Mesodermal cell (in vitro differentiated cells): ENCODE data around the gene CCDC28B.

Source experiments
- H3K27ac ChIP-seq: 2 replicates; pipeline ENCODE4 v1.7.0; 2013; ENCODE audit warnings: mild to moderate bottlenecking, low read depth, low read length, moderate library complexity; ENCODE audit not compliant: severe bottlenecking
- H3K36me3 ChIP-seq: 2 replicates; pipeline ENCODE4 v1.7.1; 2013; ENCODE audit warnings: mild to moderate bottlenecking, low read length, moderate library complexity; ENCODE audit not compliant: control insufficient read depth, insufficient read depth
- H3K4me1 ChIP-seq: one replicate; pipeline ENCODE4 v1.7.1; 2013; ENCODE audit warnings: mild to moderate bottlenecking, low read length; ENCODE audit not compliant: insufficient read depth, control insufficient read depth, poor library complexity, severe bottlenecking
- H3K4me3 ChIP-seq: 2 replicates; pipeline ENCODE4 v1.7.0; 2013; ENCODE audit warnings: low read length, control low read depth, mild to moderate bottlenecking; ENCODE audit not compliant: insufficient read depth, poor library complexity, severe bottlenecking; ENCODE audit errors: extremely low read depth
- H3K9me3 ChIP-seq: 2 replicates; pipeline ENCODE4 v1.7.1; 2013; ENCODE audit warnings: mild to moderate bottlenecking, low read length, moderate library complexity; ENCODE audit not compliant: control insufficient read depth
- WGBS, 2 experiments: methylation state at CpG; one replicate each; pipeline ENCODE4 v1.1.5; 2013; ENCODE audit warnings: missing lambda C conversion rate in 2 of 2; ENCODE audit not compliant: insufficient coverage in 2 of 2; 5-methylcytosine and 5-hydroxymethylcytosine counted together

Gene CCDC28B

DNA sequence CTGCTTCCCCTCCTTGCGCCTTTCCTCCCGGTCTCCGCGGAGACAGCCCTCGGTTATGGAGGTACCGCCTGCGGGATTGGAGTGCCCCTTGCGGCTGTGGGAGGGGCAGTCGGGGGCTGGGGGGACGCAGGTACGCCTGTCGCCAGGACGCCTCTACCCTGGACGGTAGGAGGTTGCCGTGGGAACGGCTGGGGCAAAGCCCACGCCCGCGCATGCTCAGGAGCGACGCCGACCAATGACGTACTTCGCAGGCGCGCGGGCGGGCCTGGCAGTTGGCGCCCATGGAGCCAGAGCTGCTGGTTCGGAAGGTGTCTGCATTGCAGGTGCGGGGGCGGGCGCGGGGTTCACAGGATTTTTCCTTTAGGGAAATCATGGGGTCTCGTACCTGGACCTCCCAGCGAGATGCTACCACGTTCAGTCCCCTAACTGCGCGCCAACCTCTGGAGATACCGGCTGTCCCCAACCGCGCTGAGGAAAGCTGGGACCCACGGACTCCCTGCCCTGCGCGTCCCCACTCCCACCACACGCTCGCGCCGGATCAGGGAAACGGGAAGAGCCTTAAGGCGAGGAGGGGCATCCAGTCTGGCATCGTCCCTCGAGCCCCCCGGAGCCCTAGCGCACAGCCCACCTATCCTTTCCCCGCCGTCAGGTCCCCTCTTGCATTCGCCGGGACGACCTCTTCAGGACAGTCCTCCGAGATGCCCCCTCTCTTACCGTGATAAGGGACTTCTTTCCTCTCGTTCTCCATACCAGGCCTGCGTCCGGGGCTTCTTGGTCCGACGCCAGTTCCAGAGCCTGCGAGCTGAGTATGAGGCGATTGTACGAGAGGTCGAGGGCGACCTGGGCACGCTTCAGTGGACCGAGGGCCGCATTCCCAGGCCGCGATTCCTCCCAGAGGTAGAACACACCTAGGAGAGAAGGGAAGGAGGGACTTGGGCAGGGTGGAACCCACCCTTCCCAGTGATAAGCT, 5.3 kb downstream of the CCDC28B start, which contains the start of gene IQCC:
IQCC (plus strand) TSS at position 271 of the 970 bp plus-strand sequence; CDS start at position 282, 11 bp downstream.
- H3K36me3 ChIP-seq: peaks cover 11% of the 10 kb centered on the region
- no peaks in the 10 kb centered on the region for H3K9me3 ChIP-seq
- H3K27ac ChIP-seq: peak within 1 kb of the TSS; percentile 23
- H3K4me3 ChIP-seq: peak within 1 kb of the TSS; percentile 68
- no peaks in the 10 kb centered on the region for H3K4me1 ChIP-seq
- WGBS, 2 experiments: 0 to 9% methylated on average over 54 to 67 of the region's 77 CpGs

DNA sequence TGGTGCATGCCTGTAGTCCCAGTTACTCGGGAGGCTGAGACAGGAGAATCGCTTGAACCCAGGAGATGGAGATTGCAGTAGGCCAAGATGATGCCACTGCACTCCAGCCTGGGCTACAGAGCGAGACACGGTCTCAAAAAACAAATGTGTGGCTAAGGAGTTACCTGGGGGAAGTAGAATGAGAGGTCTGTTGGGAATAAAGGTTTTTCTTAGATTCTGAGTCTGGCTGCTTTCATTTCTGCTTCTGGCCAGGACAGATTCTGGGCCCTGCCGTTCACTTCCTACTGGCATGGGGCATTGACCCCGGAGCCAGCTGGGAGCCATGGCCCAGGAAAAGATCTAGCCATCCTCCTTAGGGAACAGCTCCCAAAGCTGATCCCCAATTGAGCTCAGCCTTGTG, 8.1 kb downstream of the CCDC28B start:
- Histone ChIP-seq H3K9me3 (no peaks in the 10 kb centered on the region), H3K27ac (no peak overlapping the region), H3K4me3 (no peak overlapping the region), H3K36me3 (peaks cover 14% of the 10 kb centered on the region), H3K4me1 (no peaks in the 10 kb centered on the region)
- 95 to 99% methylated on average over 5 to 6 of the region's 6 CpGs for WGBS, 2 experiments

DNA sequence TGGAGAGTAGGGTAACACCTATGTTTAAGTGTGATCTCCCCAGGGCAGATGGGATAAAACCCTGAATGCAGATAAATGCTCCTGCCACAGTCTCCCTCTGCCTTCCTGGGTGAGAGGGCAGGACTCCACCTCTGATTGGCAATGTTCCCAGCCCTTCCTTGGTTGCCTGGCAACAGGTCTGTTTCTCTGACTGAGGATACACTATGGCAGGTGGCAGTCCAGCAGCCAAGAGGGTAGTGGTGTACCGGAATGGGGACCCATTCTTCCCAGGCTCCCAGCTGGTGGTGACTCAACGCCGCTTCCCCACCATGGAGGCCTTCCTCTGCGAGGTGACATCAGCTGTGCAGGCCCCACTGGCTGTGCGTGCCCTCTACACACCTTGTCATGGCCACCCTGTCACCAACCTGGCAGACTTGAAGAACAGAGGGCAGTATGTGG, 8.5 kb downstream of the CCDC28B start, which contains the start of gene DCDC2B:
DCDC2B (plus strand) TSS at position 199 of the 438 bp plus-strand sequence; CDS start at position 204, 5 bp downstream.
- Histone ChIP-seq H3K9me3 (no peaks in the 10 kb centered on the region), H3K27ac (no peak within 1 kb of the TSS), H3K4me3 (no peak within 1 kb of the TSS), H3K36me3 (peaks cover 17% of the 10 kb centered on the region), H3K4me1 (no peaks in the 10 kb centered on the region)
- 90 to 98% methylated on average over 4 to 5 of the region's 5 CpGs for WGBS, 2 experiments

DNA sequence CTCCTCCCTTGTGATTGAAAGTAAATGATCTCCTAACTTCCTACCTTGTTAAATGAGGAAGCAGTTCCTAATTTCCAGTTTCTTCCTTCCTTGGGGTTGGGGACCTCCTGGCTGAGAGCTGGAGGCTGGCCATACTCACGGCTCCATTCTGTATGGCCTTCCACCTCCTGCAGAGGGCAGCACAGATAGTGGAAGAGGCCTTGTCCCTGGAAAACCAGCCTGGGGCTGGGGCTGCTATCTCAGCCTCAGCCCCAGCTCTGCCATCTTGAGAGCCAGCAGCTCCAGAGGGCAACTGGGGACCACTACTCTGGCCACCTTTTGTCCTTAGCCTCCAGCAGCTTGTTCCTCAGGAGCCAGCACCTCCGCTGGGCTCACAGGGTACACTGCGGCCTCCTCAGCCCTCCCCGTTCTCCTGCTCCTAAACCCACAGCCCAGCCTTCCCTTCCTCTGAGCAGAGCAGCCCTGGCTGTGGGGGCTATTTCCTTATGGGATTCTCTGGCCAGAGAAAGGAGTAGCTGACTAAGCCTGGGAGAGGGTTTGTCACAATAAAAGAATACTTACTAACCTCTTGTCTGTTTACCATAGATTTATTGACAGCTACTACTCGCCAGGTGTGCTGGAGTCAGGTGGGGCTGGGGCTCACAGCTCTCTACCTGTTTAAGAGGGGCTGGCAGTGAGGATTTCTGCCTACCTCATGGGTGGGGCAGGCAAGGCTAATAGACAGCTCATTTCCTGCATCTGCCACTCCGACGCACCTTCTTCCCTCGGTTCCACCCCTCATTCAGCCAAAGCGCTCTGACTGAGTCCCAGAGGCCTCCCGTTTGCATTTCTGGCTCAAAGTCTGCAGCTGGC, 15.5 kb downstream of the CCDC28B start:
- 78 to 83% methylated on average over 6 of the region's 10 CpGs for WGBS, 2 experiments
- Histone ChIP-seq H3K4me1 (peaks cover 4% of the 10 kb centered on the region), H3K27ac (no peak overlapping the region), H3K4me3 (no peak overlapping the region), H3K36me3 (peaks cover 55% of the 10 kb centered on the region), H3K9me3 (no peaks in the 10 kb centered on the region)

DNA sequence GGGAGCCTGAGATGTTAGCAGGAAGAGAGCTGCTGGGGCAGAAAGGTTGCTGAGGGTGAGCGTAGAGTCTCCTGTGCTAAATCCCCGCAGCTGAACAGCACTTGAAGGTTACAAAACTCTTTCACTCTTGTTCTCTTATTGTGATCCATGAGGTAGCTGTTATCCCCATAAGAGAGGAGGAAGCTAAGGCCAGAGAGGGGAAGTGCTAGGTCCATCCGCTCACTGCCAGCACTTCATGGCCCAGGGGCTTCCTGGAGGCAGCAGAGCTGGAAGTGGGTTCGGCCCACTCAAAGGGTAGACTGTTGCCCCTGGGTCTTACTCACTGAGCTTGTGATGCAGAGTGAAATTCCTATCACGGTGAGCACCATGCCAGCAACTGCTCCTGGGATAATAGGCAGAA, 16.2 kb downstream of the CCDC28B start:
- Histone ChIP-seq H3K4me1 (peaks cover 7% of the 10 kb centered on the region), H3K36me3 (peaks cover 55% of the 10 kb centered on the region), H3K9me3 (no peaks in the 10 kb centered on the region), H3K4me3 (no peak overlapping the region), H3K27ac (no peak overlapping the region)
- 94 to 96% methylated on average over 3 to 4 of the region's 5 CpGs for WGBS, 2 experiments

DNA sequence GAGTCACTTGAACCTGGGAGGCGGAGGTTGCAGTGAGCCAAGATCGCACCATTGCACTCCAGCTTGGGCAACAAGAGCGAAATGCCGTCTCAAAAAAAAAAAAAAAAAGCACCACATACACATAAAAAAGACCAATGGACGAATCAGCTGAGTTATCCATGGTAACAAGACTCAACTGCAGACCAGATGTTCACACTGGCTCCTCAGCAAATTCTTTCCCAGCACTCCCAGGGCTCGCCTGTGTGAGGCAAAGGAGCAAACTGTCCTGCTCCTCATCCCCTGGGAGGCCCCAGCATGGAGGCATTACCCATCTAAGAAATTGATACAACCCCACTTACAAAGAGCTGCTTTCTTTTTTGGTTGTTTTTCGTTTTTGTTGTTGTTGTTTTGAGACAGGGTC, 18.6 kb downstream of the CCDC28B start:
- Histone ChIP-seq H3K27ac (no peak overlapping the region), H3K9me3 (no peaks in the 10 kb centered on the region), H3K36me3 (peaks cover 54% of the 10 kb centered on the region), H3K4me3 (no peak overlapping the region), H3K4me1 (peaks cover 14% of the 10 kb centered on the region)
- WGBS, 2 experiments: 93 to 95% methylated on average over 3 to 5 of the region's 7 CpGs

DNA sequence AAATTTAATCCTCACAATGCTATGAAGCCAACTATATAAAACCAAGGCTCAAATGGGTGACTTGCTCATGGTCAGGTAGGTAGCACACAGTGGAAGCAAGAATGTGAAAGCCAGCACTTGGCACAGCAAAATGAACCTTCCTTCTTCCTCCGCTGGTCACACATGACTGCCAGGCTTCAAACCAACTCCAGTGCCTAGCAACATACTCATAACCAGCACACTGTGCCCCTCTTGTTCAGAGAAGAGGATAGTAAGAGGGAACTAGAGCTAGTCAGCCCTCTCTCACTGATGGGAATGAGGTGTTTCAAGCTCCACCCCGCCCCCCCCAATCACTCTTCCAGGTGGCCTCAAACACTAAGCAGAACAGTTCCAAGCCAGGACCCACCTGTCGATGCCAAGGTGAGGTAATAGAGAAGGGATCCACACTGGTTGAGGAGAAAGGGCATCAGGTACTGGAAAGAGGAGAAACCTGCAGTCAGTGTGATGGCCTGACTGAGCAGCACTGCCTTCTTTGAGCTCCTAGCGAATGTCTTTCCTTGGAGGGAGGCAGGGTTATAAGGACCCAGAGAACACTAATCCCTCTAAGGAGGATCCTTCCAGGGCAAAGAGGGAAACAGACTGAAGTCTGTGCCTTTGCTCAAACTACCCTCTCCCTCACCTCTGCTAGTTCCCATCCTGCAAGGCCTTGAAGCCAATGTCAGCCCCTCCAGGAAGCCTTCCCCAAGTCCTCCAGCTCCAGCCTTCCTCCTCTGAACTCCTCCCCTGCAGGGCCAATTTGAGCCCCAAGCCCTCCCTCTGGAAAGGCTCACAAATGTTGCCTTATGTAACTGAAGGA, 20.6 kb downstream of the CCDC28B start:
- Histone ChIP-seq H3K9me3 (no peaks in the 10 kb centered on the region), H3K27ac (no peak overlapping the region), H3K4me3 (peak overlapping the region; percentile 96), H3K4me1 (peaks cover 14% of the 10 kb centered on the region), H3K36me3 (peaks cover 57% of the 10 kb centered on the region)
- WGBS, 2 experiments: 93 to 100% methylated on average over 2 of the region's 4 CpGs

DNA sequence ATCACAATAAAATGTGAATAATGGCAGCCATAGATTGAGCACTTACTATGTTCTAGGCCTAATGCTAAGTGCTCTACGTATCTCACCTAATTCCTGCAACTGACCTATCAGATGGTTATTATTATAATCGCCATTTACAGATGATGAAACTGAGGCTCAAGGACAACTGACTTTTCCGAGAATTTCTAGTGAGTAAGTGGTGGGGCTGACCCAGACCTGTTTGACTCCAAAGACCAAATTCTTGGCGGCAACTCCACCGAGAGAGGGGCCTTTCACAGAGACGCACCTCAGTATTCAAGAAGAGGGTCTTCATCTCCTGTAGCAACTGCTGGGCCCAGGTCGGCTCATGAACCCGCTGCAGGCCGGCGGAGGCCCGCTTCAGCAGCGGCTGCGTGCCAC, 21.2 kb downstream of the CCDC28B start:
- peak overlapping the region; percentile 96 for H3K4me3 ChIP-seq
- no peaks in the 10 kb centered on the region for H3K9me3 ChIP-seq
- H3K4me1 ChIP-seq: peaks cover 14% of the 10 kb centered on the region
- WGBS, 2 experiments: 4 to 5% methylated on average over 10 to 12 of the region's 13 CpGs
- peak overlapping the region; percentile 85 for H3K27ac ChIP-seq
- peaks cover 58% of the 10 kb centered on the region for H3K36me3 ChIP-seq

DNA sequence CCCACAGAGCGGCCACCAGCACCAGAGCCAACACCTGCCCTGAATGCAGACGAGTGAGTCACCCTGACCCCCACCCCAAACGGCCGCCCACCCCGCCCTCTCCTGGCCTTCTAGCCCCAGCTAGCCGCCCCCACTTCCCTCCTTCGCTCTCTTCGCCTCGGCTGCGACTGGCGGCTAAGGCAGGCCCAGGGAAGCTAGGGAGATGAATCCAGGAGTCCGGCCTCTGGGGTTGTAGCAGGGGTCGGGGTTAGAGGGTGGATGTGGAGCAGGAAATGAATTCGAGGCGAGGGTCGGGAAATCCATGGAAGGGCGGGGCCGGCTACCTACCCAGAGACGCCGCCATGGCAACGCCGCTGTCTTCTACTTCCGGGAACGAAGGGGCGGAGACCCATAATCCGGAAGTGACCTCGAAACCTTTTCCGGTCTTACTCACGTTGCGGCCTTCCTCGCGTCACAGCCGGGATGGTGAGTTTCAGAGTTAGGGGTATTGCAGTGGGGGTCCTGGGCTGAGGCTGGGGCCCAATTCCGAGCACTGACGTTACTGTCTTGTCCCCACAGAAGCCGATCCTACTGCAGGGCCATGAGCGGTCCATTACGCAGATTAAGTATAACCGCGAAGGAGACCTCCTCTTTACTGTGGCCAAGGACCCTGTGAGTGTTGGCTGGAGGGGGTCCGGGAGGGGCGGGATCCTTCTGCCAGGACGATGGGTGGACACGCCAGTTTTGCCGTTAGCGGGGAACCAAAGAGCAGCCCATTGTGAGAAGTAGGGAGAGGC, 21.8 kb downstream of the CCDC28B start, which contains the start of the genes EIF3I and TMEM234:
EIF3I (plus strand) TSS at position 428 of the 776 bp plus-strand sequence; CDS start at position 463, 35 bp downstream.
TMEM234 (minus strand) TSS at position 374 of the 776 bp plus-strand sequence; CDS start at position 343, 31 bp downstream.
- WGBS, 2 experiments: 0% methylated on average over 30 to 33 of the region's 46 CpGs
- peak within 1 kb of the TSS; percentile 96 for H3K4me3 ChIP-seq
- no peaks in the 10 kb centered on the region for H3K9me3 ChIP-seq
- peak within 1 kb of the TSS; percentile 85 for H3K27ac ChIP-seq
- peaks cover 14% of the 10 kb centered on the region for H3K4me1 ChIP-seq
- peaks cover 57% of the 10 kb centered on the region for H3K36me3 ChIP-seq
